Measurements from ENCODE around the gene APRT. TPM values are rescaled to one million over a fixed set of nuclear protein-coding genes. Genes with fewer than 3 reads are reported as not detected.
A peak's percentile ranks its signal among the peaks of the same experiment; 100 is the strongest.

Gene APRT
- total RNA-seq, 2 experiments from 2014 or later, result 153 to 154 TPM

GRCh38 chr16:88798073-88798472, 13.7 kb downstream of the APRT start:
- no peak for DNase-seq
- no peak overlapping the region for H3K27ac Mint-ChIP-seq
- no peaks in the 10 kb centered on the region for H3K36me3 ChIP-seq (ENCODE audit: insufficient read depth, low read length)
- ChIA-PET CTCF (no interaction called here), POLR2A (interaction anchor here (3.8 kb wide), 1 partner anchor 13 kb away, joined by 22 read pairs; the partner anchor contains the start of gene APRT)
- peaks cover 47% of the 10 kb centered on the region for H3K4me1 Mint-ChIP-seq (ENCODE audit: low read depth)
- intact Hi-C loops (cut with DNase I, micrococcal nuclease), result no loop called here
- H3K9me3 ChIP-seq (ENCODE audit: control insufficient read depth in 1 of 2, insufficient read depth in 1 of 2, low read length in 2 of 2), result no peaks in the 10 kb centered on the region
- ATAC-seq (ENCODE audit: poor library complexity), result no peak
- H3K9me3 Mint-ChIP-seq, result no peaks in the 10 kb centered on the region
- no peaks in the 10 kb centered on the region for H3K27me3 Mint-ChIP-seq
- H3K27ac ChIP-seq (ENCODE audit: low read depth in 1 of 2, low read length in 2 of 2), result no peak overlapping the region
- H3K4me1 ChIP-seq (ENCODE audit: insufficient read depth, low read length), result peaks cover 61% of the 10 kb centered on the region
- no peak overlapping the region for H3K4me3 Mint-ChIP-seq
- no peaks in the 10 kb centered on the region for H3K27me3 ChIP-seq (ENCODE audit: control insufficient read depth in 1 of 2, insufficient read depth in 2 of 2, low read length in 2 of 2)
- H3K4me3 ChIP-seq (ENCODE audit: low read length), result no peak overlapping the region
- H3K36me3 Mint-ChIP-seq (ENCODE audit: low read depth), result no peaks in the 10 kb centered on the region
- TF ChIP-seq CTCF (IDR thresholded peaks at IDR 0.05), result no peak

- CTCF ChIA-PET, result no interaction called here
- ATAC-seq (ENCODE audit: poor library complexity), result no peak
- Histone ChIP-seq H3K27me3 (ENCODE audit: control insufficient read depth in 1 of 2, insufficient read depth in 2 of 2, low read length in 2 of 2) (no peaks in the 10 kb centered on the region), H3K27ac (ENCODE audit: low read depth in 1 of 2, low read length in 2 of 2) (peak overlapping the region in 1 of 2 donors; percentile 60), H3K4me1 (ENCODE audit: insufficient read depth, low read length) (peaks cover 66% of the 10 kb centered on the region), H3K4me3 (ENCODE audit: low read length) (no peak overlapping the region), H3K36me3 (ENCODE audit: insufficient read depth, low read length) (no peaks in the 10 kb centered on the region), H3K9me3 (ENCODE audit: control insufficient read depth in 1 of 2, insufficient read depth in 1 of 2, low read length in 2 of 2) (no peaks in the 10 kb centered on the region)
- POLR2A ChIA-PET, result interaction anchor here (1.2 to 3.8 kb wide), 2 partner anchors 15 kb away, joined by 3 to 22 read pairs; partner anchors contain the start of gene APRT
- TF ChIP-seq CTCF (IDR thresholded peaks at IDR 0.05), result no peak
- Mint-ChIP-seq H3K27me3 (no peaks in the 10 kb centered on the region), H3K9me3 (no peaks in the 10 kb centered on the region), H3K36me3 (ENCODE audit: low read depth) (no peaks in the 10 kb centered on the region), H3K4me3 (no peak overlapping the region), H3K27ac (peak overlapping the region; percentile 71), H3K4me1 (ENCODE audit: low read depth) (peaks cover 54% of the 10 kb centered on the region)
- intact Hi-C loops (cut with DNase I, micrococcal nuclease), result no loop called here
- DNase-seq, result no peak
Observed at GRCh38 chr16:88796278-88796677, 15.4 kb downstream of the APRT start.

DNA sequence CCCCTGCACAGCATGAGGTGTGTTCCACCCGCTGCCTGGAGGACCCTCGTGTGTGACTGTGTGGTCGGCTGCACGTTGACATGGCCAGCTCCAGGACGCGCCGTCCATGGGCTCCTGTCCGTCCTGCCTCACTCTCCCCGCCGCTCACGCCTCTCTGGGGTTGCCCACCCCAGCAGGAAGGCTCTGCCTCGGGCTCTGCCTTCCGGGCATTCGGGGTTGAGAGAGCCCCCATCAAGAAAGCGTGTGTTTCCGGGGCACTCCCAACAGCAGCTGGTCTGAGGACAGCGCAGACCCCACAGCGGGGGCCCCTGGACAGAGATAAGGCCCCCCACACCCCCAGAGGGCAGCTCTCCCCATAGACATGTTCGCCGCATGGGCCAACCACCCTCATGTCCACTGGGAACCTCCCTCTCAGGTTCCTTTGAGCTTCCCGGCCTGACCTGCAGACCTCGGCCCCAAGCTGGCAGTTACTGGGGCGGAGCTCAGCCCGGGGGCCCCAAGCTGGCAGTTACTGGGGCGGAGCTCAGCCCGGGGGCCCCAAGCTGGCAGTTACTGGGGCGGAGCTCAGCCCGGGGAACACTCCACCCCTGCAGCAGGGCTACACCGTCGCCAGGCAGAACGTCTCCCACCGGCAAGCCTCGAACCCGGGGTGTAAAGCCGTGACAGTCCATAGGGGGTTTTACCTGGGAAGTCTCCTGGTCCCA, 18.3 kb downstream of the APRT start:
- H3K27me3 Mint-ChIP-seq, result no peaks in the 10 kb centered on the region
- DNase-seq, result peak in 2 of 14 experiments; percentile 27 to 40
- intact Hi-C loops (cut with DNase I, micrococcal nuclease), result no loop called here

More for the DNA sequence above, 18.3 kb downstream of the APRT start:
- H3K4me3 ChIP-seq (ENCODE audit: low read length), result peak overlapping the region; percentile 14
- peaks cover 73% of the 10 kb centered on the region for H3K4me1 ChIP-seq (ENCODE audit: insufficient read depth, low read length)
- Mint-ChIP-seq H3K4me3 (peak overlapping the region; percentile 25), H3K27ac (peak overlapping the region; percentile 84), H3K36me3 (ENCODE audit: low read depth) (no peaks in the 10 kb centered on the region), H3K9me3 (no peaks in the 10 kb centered on the region), H3K4me1 (ENCODE audit: low read depth) (peaks cover 59% of the 10 kb centered on the region)
- TF ChIP-seq CTCF (IDR thresholded peaks at IDR 0.05), result no peak
- ATAC-seq (ENCODE audit: poor library complexity), result no peak
- POLR2A ChIA-PET, result interaction anchor here (0.9 to 3.1 kb wide), 5 partner anchors 9 to 93 kb away, joined by 3 to 19 read pairs (median 5); partner anchors contain the start of gene CDT1
- peak overlapping the region; percentile 21 to 34 for H3K27ac ChIP-seq (ENCODE audit: low read depth in 1 of 2, low read length in 2 of 2)
- H3K27me3 ChIP-seq (ENCODE audit: control insufficient read depth in 1 of 2, insufficient read depth in 2 of 2, low read length in 2 of 2), result no peaks in the 10 kb centered on the region
- CTCF ChIA-PET, result interaction anchor here (1.1 to 3.1 kb wide), 2 partner anchors 9 to 56 kb away, joined by 3 to 16 read pairs; no protein-coding TSS in a partner anchor
- H3K9me3 ChIP-seq (ENCODE audit: control insufficient read depth in 1 of 2, insufficient read depth in 1 of 2, low read length in 2 of 2), result no peaks in the 10 kb centered on the region
- H3K36me3 ChIP-seq (ENCODE audit: insufficient read depth, low read length), result no peaks in the 10 kb centered on the region
